GM12878 (cell line): ENCODE results near the gene BTBD9. TPM values are rescaled to one million over a fixed set of nuclear protein-coding genes. Genes with fewer than 3 reads are reported as not detected.

Experiments
- ATAC-seq: fragments of 200-7000 bp; cut with Tn5 transposase; 3 replicates; pipeline ENCODE4 v1.9.1; 2020; ENCODE audit warnings: mild to moderate bottlenecking, moderate library complexity
- BruUV-seq: library from RNA; stranded (reverse); fragments of 400-500 nt; replicated peaks from 2 replicates; lab custom pipeline; 2021; lab: Mats Ljungman, UMichigan
- CTCF ChIA-PET: fragments of 300-600 bp; sonication (Branson Sonifier 250); formaldehyde crosslinking; extraction: SDS; loops from one replicate; lab custom pipeline; 2021; ENCODE audit warnings: inconsistent platforms; lab: Yijun Ruan, JAX
- POLR2A ChIA-PET: fragments of 350-600 bp; formaldehyde crosslinking; extraction: SDS; loops from one replicate; lab custom pipeline; 2021; ENCODE audit warnings: inconsistent platforms; lab: Charles Lee
- RAD21 ChIA-PET: fragments of 300-600 bp; sonication (Branson Sonifier 250); formaldehyde crosslinking; loops from one replicate; lab custom pipeline; 2023; ENCODE audit warnings: antibody characterized with exemption; ENCODE audit not compliant: unreplicated experiment; lab: Charles Lee
- SMC1A ChIA-PET: fragments of 300-600 bp; sonication (Branson Sonifier 250); formaldehyde crosslinking; loops from one replicate; lab custom pipeline; 2023; ENCODE audit not compliant: unreplicated experiment, uncharacterized antibody; lab: Charles Lee
- DNase-seq: peaks from one replicate; pipeline ENCODE4 v3.0.0-alpha.2; 2011; ENCODE audit warnings: low read depth, low spot score
- FAIRE-seq: peaks from 3 replicates; lab custom pipeline; 2011; peaks lifted over from hg19 to GRCh38; lab: Jason Lieb, UNC
- H2AFZ ChIP-seq: 2 replicates; pipeline ENCODE4 v1.6.0; 2011; ENCODE audit warnings: low read depth, low read length, control low read depth; ENCODE audit not compliant: control insufficient read depth
- H3K27ac ChIP-seq: 2 replicates; pipeline ENCODE4 v1.5.1; 2011; ENCODE audit warnings: control low read depth; ENCODE audit not compliant: control insufficient read depth, insufficient read depth
- H3K27me3 ChIP-seq, 2 experiments: replicated peaks in 1 of 2; 2 replicates each; pipeline versions ENCODE4 v1.6.0 to v1.6.1; 2011; ENCODE audit warnings: low read length in 1 of 2; ENCODE audit not compliant: control insufficient read depth in 2 of 2, insufficient read depth in 2 of 2
- H3K36me3 ChIP-seq, 2 experiments: 2 replicates each; pipeline ENCODE4 v1.5.1; 2011; ENCODE audit warnings: low read length in 1 of 2; ENCODE audit not compliant: control insufficient read depth in 2 of 2, insufficient read depth in 2 of 2
- H3K4me1 ChIP-seq: 2 replicates; pipeline ENCODE4 v1.6.1; 2011; ENCODE audit warnings: mild to moderate bottlenecking, low read length, moderate library complexity, mixed read lengths; ENCODE audit not compliant: control insufficient read depth, insufficient read depth
- H3K4me2 ChIP-seq: 2 replicates; pipeline ENCODE4 v1.6.0; 2011; ENCODE audit warnings: control low read depth; ENCODE audit not compliant: control insufficient read depth, insufficient read depth
- H3K4me3 ChIP-seq: fragments of 200-600 bp; sonication (generic); 2 replicates; pipeline ENCODE4 v1.5.1; 2016
- H3K79me2 ChIP-seq: 2 replicates; pipeline ENCODE4 v1.6.0; 2011; ENCODE audit warnings: low read length; ENCODE audit not compliant: control insufficient read depth, insufficient read depth
- H3K9ac ChIP-seq: 2 replicates; pipeline ENCODE4 v1.8.0; 2011; ENCODE audit warnings: low read length, control low read depth, mixed read lengths; ENCODE audit not compliant: control insufficient read depth, insufficient read depth
- H3K9me3 ChIP-seq: replicated peaks from 3 replicates; pipeline ENCODE4 v1.5.1; 2011; ENCODE audit warnings: mild to moderate bottlenecking, low read length; ENCODE audit not compliant: control insufficient read depth, insufficient read depth
- H4K20me1 ChIP-seq: 2 replicates; pipeline ENCODE4 v1.6.0; 2011; ENCODE audit not compliant: control insufficient read depth, insufficient read depth
- EP300 ChIP-seq, 2 experiments: fragments of 150-350 bp in 1 of 2; IDR thresholded peaks; 2 replicates each; pipeline ENCODE4 v1.6.1; 2011 to 2012; ENCODE audit warnings: low read depth in 2 of 2, low read length in 2 of 2, borderline replicate concordance in 1 of 2, improper control_type of control experiment in 1 of 2, inconsistent platforms in 1 of 2; ENCODE audit not compliant: control insufficient read depth in 1 of 2
- IKZF2 ChIP-seq, 2 experiments: fragments of 450-650 bp; IDR thresholded peaks; 2 replicates each; pipeline ENCODE4 v1.6.1; 2017; ENCODE audit warnings: mild to moderate bottlenecking in 2 of 2, moderate library complexity in 2 of 2
- POLR2A ChIP-seq: IDR thresholded peaks from 2 replicates; pipeline ENCODE4 v1.6.1; 2011; ENCODE audit warnings: low read depth, mild to moderate bottlenecking, low read length
- SMAD1 ChIP-seq: fragments of 450-650 bp; IDR thresholded peaks from 2 replicates; pipeline ENCODE4 v1.6.1; 2018; ENCODE audit warnings: mild to moderate bottlenecking, low read depth; ENCODE audit not compliant: partially characterized antibody
- ZNF592 ChIP-seq: fragments of 450-650 bp; IDR thresholded peaks from 2 replicates; pipeline ENCODE4 v1.6.1; 2017; ENCODE audit warnings: mild to moderate bottlenecking, moderate library complexity
- WGBS: methylation state at CpG from one replicate; pipeline ENCODE4 v1.1.6; 2016; ENCODE audit warnings: low lambda C conversion rate; ENCODE audit not compliant: insufficient replicate concordance, insufficient coverage; ENCODE audit errors: missing lambda C conversion rate; 5-methylcytosine and 5-hydroxymethylcytosine counted together
- in situ Hi-C: fragments of 300-500 bp; cut with MboI; formaldehyde crosslinking; loops from 9 replicates; pipeline ENCODE4 v1.14.3; 2018; ENCODE audit warnings: mixed read lengths
- intact Hi-C: fragments of 100-400 bp; cut with micrococcal nuclease; formaldehyde crosslinking; loops from one replicate; pipeline ENCODE4 v1.14.2; 2022; ENCODE audit not compliant: unreplicated experiment
- polyA plus RNA-seq, 11 experiments: library from polyadenylated mRNA; depleted of rRNA in 4 of 11; unstranded in 6 of 11; stranded (reverse) in 5 of 11; fragments of >200 nt; fragmentation: Nextera tagmentation in 4 of 11; fragmentation: Illumina TruSeq in 1 of 11; extraction: Ambion mirVana in 4 of 11; extraction: Trizol in 1 of 11; gene quantifications; 1 replicate in 1 of 11; 2 replicates in 10 of 11; pipeline versions ENCODE4 v1.2.1 to v1.2.3, GENCODE V29; 2011 to 2016; ENCODE audit warnings: inconsistent platforms in 2 of 11, missing spikeins in 2 of 11, low read depth in 1 of 11
- total RNA-seq, 4 experiments: library from RNA; depleted of rRNA in 3 of 4; stranded (reverse); fragments of >200 nt in 3 of 4; fragmentation: Illumina TruSeq in 1 of 4; extraction: Trizol in 1 of 4; gene quantifications; 2 replicates each; pipeline versions ENCODE4 v1.2.1 to v1.2.3, GENCODE V29; 2013 to 2021

BTBD9 gene
- total and polyA plus RNA-seq, 10 of the 15 experiments (the other 5 are each of a cell fraction or from before 2014, with no cell fraction given): 0.22 to 8.6 (median 4.6) TPM

- ChIA-PET CTCF (interaction anchor here (0.6 kb wide), 1 partner anchor 338 kb away, joined by 3 read pairs; no protein-coding TSS in a partner anchor), RAD21 (interaction anchor here (1.5 kb wide), 1 partner anchor 316 kb away, joined by 4 read pairs; no protein-coding TSS in a partner anchor), POLR2A (interaction anchor here (0.5 kb wide), 1 partner anchor 487 kb away, joined by 4 read pairs; no protein-coding TSS in a partner anchor), SMC1A (interaction anchor here (0.6 kb wide), 1 partner anchor 460 kb away, joined by 3 read pairs; no protein-coding TSS in a partner anchor)
- no peaks in the 10 kb centered on the region for H3K4me1 ChIP-seq
- H3K4me2 ChIP-seq: no peak overlapping the region
- TF ChIP-seq SMAD1: no peak
- TF ChIP-seq POLR2A: 0 out of 2 replicates have a peak, but pooled peaks have one; percentile 22
- no peak for TF ChIP-seq ZNF592
- no peak for TF ChIP-seq EP300 (IDR thresholded peaks at IDR 0.05; ENCODE audit: borderline replicate concordance in 1 of 2, control insufficient read depth in 1 of 2, low read depth in 2 of 2, low read length in 2 of 2)
- no peak for TF ChIP-seq IKZF2 (IDR thresholded peaks at IDR 0.05)
- 83% methylated on average over 13 of the region's 14 CpGs for WGBS
- BruUV-seq: no TSS peak
- H4K20me1 ChIP-seq: no peaks in the 10 kb centered on the region
- ATAC-seq (no peak), FAIRE-seq (no peak), DNase-seq (no peak)
- no peaks in the 10 kb centered on the region for H3K9me3 ChIP-seq
- intact Hi-C loops: loop anchor here (10.0 kb wide), 1 partner anchor 317 kb away; no protein-coding TSS in a partner anchor
- H2AFZ ChIP-seq: no peak overlapping the region
- H3K79me2 ChIP-seq: no peaks in the 10 kb centered on the region
- in situ Hi-C loops: no loop called here
- no peak overlapping the region for H3K9ac ChIP-seq
- H3K27me3 ChIP-seq: no peaks in the 10 kb centered on the region
- H3K27ac ChIP-seq: no peak overlapping the region
- H3K36me3 ChIP-seq: no peaks in the 10 kb centered on the region; a peak in 1 of 4 replicates
- H3K4me3 ChIP-seq: no peak overlapping the region
Observed at GRCh38 chr6:38177882-38178583, 461.7 kb downstream of the BTBD9 start.
